MG63 (cell line): ENCODE measurements around the gene MCTP1. TPM values are rescaled to one million over a fixed set of nuclear protein-coding genes. Genes with fewer than 3 reads are reported as not detected.

Experiments used
- DNase-seq: peaks from one replicate; pipeline ENCODE4 v3.0.0-alpha.2; 2020
- H3K27me3 ChIP-seq: fragments of 250-450 bp; sonication (Bioruptor Pico); 2 replicates; pipeline ENCODE4 v1.5.1; 2020; ENCODE audit warnings: mild to moderate bottlenecking, moderate library complexity
- H3K36me3 ChIP-seq: fragments of 250-450 bp; sonication (Bioruptor Pico); 2 replicates; pipeline ENCODE4 v1.5.1; 2020; ENCODE audit warnings: mild to moderate bottlenecking, moderate library complexity
- H3K4me3 ChIP-seq: fragments of 250-450 bp; sonication (Bioruptor Pico); 2 replicates; pipeline ENCODE4 v1.5.1; 2020; ENCODE audit warnings: mild to moderate bottlenecking, moderate library complexity
- H3K9me3 ChIP-seq: fragments of 250-450 bp; sonication (Bioruptor Pico); 2 replicates; pipeline ENCODE4 v1.5.1; 2020; ENCODE audit warnings: mild to moderate bottlenecking, moderate library complexity
- total RNA-seq: library from RNA; depleted of rRNA; stranded (reverse); fragments of >200 nt; shearing (Covaris generic); gene quantifications from 2 replicates; pipeline ENCODE4 v1.2.3, GENCODE V29; 2014; ENCODE audit warnings: low replicate concordance; rRNA removed

The MCTP1 gene
- total RNA-seq, 1 experiment from 2014 or later = 3.1 TPM

DNA sequence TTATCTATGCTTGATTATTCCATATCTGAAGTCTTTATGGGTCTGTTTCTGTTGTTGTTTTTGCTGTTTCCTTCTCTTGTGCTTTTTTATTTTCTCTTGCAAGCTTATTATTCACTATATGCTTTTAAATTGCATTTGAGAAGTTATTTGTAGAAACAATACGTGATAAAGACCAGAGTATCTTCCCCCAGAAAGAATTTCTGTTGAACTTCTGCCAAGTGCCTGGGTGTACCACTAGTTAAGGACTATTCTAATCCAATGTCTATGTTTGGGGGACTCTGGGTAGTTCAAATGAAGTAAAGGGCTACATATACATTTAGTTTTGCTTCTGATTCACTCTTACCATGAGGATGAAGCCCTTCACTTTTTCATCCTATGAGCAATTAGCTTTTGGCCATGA is 612.1 kb downstream of the MCTP1 start:
- DNase-seq = no peak
- Histone ChIP-seq H3K4me3 (no peak overlapping the region), H3K36me3 (peaks cover 14% of the 10 kb centered on the region), H3K27me3 (no peaks in the 10 kb centered on the region), H3K9me3 (no peaks in the 10 kb centered on the region)

DNA sequence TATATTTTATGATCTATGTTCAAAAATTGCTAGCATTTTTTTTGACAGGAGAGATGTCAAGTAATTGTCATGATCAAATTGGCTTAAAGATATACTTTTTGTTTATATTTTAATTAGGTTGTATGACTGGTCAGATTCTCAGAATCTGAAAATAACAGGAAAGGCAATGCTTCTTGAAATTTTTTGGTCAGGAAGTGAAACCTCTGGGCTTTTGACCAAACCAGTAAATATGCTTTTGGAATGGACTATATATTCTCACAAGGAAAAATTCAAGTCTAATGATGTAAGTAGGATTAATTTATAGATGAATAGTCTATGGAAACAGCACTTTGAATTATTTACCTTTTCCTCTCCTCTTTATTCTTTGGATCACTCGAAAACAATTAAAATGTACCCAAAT is 614.2 kb downstream of the MCTP1 start:
- H3K4me3 ChIP-seq = no peak overlapping the region
- peaks cover 5% of the 10 kb centered on the region for H3K36me3 ChIP-seq
- no peaks in the 10 kb centered on the region for H3K9me3 ChIP-seq
- H3K27me3 ChIP-seq = no peaks in the 10 kb centered on the region
- DNase-seq = no peak

DNA sequence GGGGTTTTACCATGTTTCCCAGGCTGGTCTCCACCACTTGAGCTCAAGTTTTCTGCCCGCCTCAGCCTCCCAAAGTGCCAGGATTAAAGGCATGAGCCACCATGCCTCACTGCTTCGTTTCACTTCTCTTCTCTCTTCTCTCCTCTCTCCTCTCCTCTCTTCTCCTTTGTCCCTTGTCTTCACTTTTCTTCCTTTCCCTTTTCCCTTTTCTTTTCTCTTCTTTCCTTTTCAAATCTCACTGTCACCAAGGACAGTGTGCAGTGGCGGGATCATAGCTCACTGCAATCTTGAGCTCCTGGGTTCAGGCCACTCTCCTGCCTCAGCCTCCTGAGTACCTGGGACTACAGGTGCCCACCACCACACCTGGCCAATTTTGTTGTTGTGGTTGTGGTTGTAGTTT is 617.0 kb downstream of the MCTP1 start:
- Histone ChIP-seq H3K4me3 (no peak overlapping the region), H3K36me3 (peaks cover 13% of the 10 kb centered on the region), H3K9me3 (no peaks in the 10 kb centered on the region), H3K27me3 (no peaks in the 10 kb centered on the region)
- no peak for DNase-seq

DNA sequence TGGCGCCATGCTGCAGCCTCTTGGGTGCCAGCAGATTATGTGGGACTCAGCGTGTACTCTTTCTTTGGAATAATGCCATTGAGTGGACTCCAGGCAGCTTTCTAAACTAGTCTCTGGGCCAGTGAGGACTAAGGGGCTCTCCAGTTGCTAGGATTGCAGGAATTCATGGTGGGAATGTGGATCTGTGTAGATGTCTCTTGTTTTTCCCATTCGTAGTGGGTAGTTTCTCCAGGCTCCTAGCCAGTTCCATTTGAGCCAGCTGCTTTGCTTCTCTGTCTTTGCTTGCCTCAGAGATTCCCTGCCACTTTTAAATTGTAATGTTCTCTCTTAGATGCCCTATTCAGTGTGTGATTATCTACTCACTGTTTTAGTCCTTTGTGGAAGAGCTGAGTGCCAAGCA is 623.8 kb downstream of the MCTP1 start:
- Histone ChIP-seq H3K4me3 (no peak overlapping the region), H3K27me3 (no peaks in the 10 kb centered on the region), H3K36me3 (peaks cover 37% of the 10 kb centered on the region), H3K9me3 (peaks cover 25% of the 10 kb centered on the region)
- DNase-seq = no peak

DNA sequence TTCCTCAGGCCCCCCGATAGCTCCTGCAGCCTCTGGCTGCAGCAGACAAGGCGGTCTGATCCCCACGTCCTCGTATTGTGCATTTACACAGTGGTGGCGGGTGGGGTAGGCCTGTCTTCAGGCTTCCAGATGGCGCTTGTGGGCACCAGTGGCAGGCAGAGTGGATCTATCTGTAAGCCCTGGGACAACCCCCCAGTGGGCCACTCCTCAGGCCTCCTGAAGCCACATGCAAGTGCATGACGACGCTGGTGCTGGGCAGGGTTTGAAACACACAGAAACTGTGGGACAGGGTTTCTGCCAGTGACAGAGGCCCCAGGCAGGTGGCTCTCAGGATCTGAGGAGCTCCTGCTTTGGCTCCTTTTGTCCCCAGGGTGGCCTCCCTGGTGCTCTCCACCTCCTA is 624.4 kb downstream of the MCTP1 start:
- Histone ChIP-seq H3K27me3 (no peaks in the 10 kb centered on the region), H3K9me3 (peaks cover 30% of the 10 kb centered on the region)
- no peak for DNase-seq

DNA sequence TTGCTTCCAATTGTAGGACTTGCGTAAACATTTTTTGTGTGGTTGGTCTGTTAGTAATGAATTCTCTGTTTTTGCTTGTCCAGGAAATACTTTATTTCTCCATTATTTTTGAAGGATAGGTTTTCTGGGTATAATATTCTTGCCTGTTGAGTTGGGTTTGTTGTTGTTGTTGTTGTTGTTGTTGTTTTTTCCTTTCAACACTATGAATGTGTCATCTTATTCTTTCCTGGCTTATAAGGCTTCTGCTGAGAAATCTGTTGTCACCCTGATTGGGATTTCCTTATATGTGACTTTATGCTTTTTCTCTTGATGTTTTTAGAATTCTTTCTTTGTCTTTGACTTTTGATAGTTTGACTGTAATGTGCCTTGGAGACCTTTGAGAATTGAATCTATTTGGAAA is 626.6 kb downstream of the MCTP1 start:
- H3K9me3 ChIP-seq = peaks cover 43% of the 10 kb centered on the region
- H3K36me3 ChIP-seq = peaks cover 43% of the 10 kb centered on the region
- H3K4me3 ChIP-seq = no peak overlapping the region
- DNase-seq = no peak
- H3K27me3 ChIP-seq = no peaks in the 10 kb centered on the region

More for the DNA sequence above, 624.4 kb downstream of the MCTP1 start:
- peaks cover 42% of the 10 kb centered on the region for H3K36me3 ChIP-seq
- H3K4me3 ChIP-seq = no peak overlapping the region

Other genes starting within 250 kb of the MCTP1 start
- gene FAM81B, start 106.3 kb upstream of the MCTP1 start, total RNA-seq = not detected in 2 replicates